HepG2 (cell line): Measurements from ENCODE around the gene MRPL28. TPM values are rescaled to one million over a fixed set of nuclear protein-coding genes. Genes with fewer than 3 reads are reported as not detected.
A peak's percentile ranks its signal among the peaks of the same experiment; 100 is the strongest.

Source experiments
- ERF ChIP-seq: IDR thresholded peaks from 2 replicates; pipeline ENCODE4 v1.6.1; 2018; ENCODE audit warnings: missing biosample characterization, missing genetic modification reagents
- GABPA ChIP-seq, 2 experiments: IDR thresholded peaks; 2 replicates each; pipeline ENCODE4 v1.6.1; 2011 to 2016; ENCODE audit warnings: low read depth in 2 of 2, low read length in 1 of 2, missing biosample characterization in 1 of 2, missing genetic modification characterization in 1 of 2
- HNRNPUL1 ChIP-seq: fragments of 200-400 bp; formaldehyde crosslinking; IDR thresholded peaks from 2 replicates; pipeline ENCODE4 v1.6.1; 2017; ENCODE audit warnings: low read depth, mild to moderate bottlenecking, low read length, moderate library complexity
- HOXD1 ChIP-seq: sonication (generic); formaldehyde crosslinking; IDR thresholded peaks from 2 replicates; pipeline ENCODE4 v1.5.0; 2020; ENCODE audit warnings: missing genetic modification reagents
- KAT2B ChIP-seq: fragments of 150-350 bp; IDR thresholded peaks from 2 replicates; pipeline ENCODE4 v1.6.1; 2014; ENCODE audit warnings: low read depth, low read length, borderline replicate concordance
- MED13 ChIP-seq: sonication (generic); formaldehyde crosslinking; IDR thresholded peaks from 2 replicates; pipeline ENCODE4 v1.5.0; 2020; ENCODE audit warnings: missing genetic modification reagents
- NFE2 ChIP-seq: sonication (generic); formaldehyde crosslinking; IDR thresholded peaks from 2 replicates; pipeline ENCODE4 v1.4.0; 2020; ENCODE audit warnings: missing genetic modification reagents
- PCBP2 ChIP-seq: fragments of 200-400 bp; formaldehyde crosslinking; optimal IDR thresholded peaks from 2 replicates; pipeline ENCODE3; 2018; ENCODE audit warnings: low read length, low read depth; ENCODE audit not compliant: poor library complexity, severe bottlenecking
- RELA ChIP-seq: sonication (generic); formaldehyde crosslinking; IDR thresholded peaks from 2 replicates; pipeline ENCODE4 v1.4.0; 2020; ENCODE audit warnings: missing genetic modification reagents
- RFX3 ChIP-seq: IDR thresholded peaks from 2 replicates; pipeline ENCODE4 v1.6.1; 2016; ENCODE audit warnings: missing biosample characterization, missing genetic modification reagents
- RNF2 ChIP-seq: fragments of 450-650 bp; conservative IDR thresholded peaks from 2 replicates; pipeline ENCODE4 v1.6.1; 2016; ENCODE audit warnings: low read depth
- SRSF1 ChIP-seq: fragments of 200-400 bp; formaldehyde crosslinking; optimal IDR thresholded peaks from 2 replicates; pipeline ENCODE3; 2017; ENCODE audit warnings: mild to moderate bottlenecking, low read depth, low read length, moderate library complexity
- XRCC5 ChIP-seq: fragments of 200-400 bp; formaldehyde crosslinking; optimal IDR thresholded peaks from 2 replicates; pipeline ENCODE3; 2017; ENCODE audit warnings: mild to moderate bottlenecking, low read length
- ZFP37 ChIP-seq: sonication (generic); formaldehyde crosslinking; IDR thresholded peaks from 2 replicates; pipeline ENCODE4 v1.4.0; 2020; ENCODE audit warnings: missing genetic modification reagents, borderline replicate concordance
- ZFP82 ChIP-seq: sonication (generic); formaldehyde crosslinking; IDR thresholded peaks from 2 replicates; pipeline ENCODE4 v1.5.1; 2020; ENCODE audit warnings: mild to moderate bottlenecking, missing genetic modification reagents, borderline replicate concordance
- ZNF143 ChIP-seq: sonication (generic); formaldehyde crosslinking; IDR thresholded peaks from 2 replicates; pipeline ENCODE4 v1.4.0; 2020; ENCODE audit warnings: missing genetic modification reagents
- ZNF260 ChIP-seq: sonication (generic); formaldehyde crosslinking; IDR thresholded peaks from 2 replicates; pipeline ENCODE4 v1.4.0; 2020; ENCODE audit warnings: missing genetic modification reagents, low read depth, mild to moderate bottlenecking, borderline replicate concordance
- ZNF326 ChIP-seq: sonication (generic); formaldehyde crosslinking; IDR thresholded peaks from 2 replicates; pipeline ENCODE4 v1.4.0; 2020; ENCODE audit warnings: missing genetic modification reagents, borderline replicate concordance
- ZNF331 ChIP-seq: sonication (generic); formaldehyde crosslinking; IDR thresholded peaks from 2 replicates; pipeline ENCODE4 v1.4.0; 2020; ENCODE audit warnings: missing genetic modification reagents
- ZNF333 ChIP-seq: sonication (generic); formaldehyde crosslinking; IDR thresholded peaks from 2 replicates; pipeline ENCODE4 v1.4.0; 2020; ENCODE audit warnings: mild to moderate bottlenecking, missing genetic modification reagents, borderline replicate concordance
- ZNF33A ChIP-seq: sonication (generic); formaldehyde crosslinking; IDR thresholded peaks from 2 replicates; pipeline ENCODE4 v1.5.1; 2020; ENCODE audit warnings: missing genetic modification reagents, mild to moderate bottlenecking, moderate library complexity, borderline replicate concordance
- ZNF484 ChIP-seq: sonication (generic); formaldehyde crosslinking; IDR thresholded peaks from 2 replicates; pipeline ENCODE4 v1.5.1; 2020; ENCODE audit warnings: mild to moderate bottlenecking, low read depth, missing genetic modification reagents, borderline replicate concordance
- ZNF720 ChIP-seq: sonication (generic); formaldehyde crosslinking; IDR thresholded peaks from 2 replicates; pipeline ENCODE4 v1.4.0; 2020; ENCODE audit warnings: missing genetic modification reagents
- ZNF724P ChIP-seq: sonication (generic); formaldehyde crosslinking; IDR thresholded peaks from 2 replicates; pipeline ENCODE4 v1.8.0; 2022; ENCODE audit warnings: missing genetic modification reagents, borderline replicate concordance
- ZNF768 ChIP-seq: sonication (generic); formaldehyde crosslinking; IDR thresholded peaks from 2 replicates; pipeline ENCODE4 v1.4.0; 2020; ENCODE audit warnings: missing genetic modification reagents
- ZNF816 ChIP-seq: sonication (generic); formaldehyde crosslinking; IDR thresholded peaks from 2 replicates; pipeline ENCODE4 v1.8.0; 2022; ENCODE audit warnings: missing genetic modification reagents, mild to moderate bottlenecking, borderline replicate concordance
- ZSCAN29 ChIP-seq: sonication (generic); formaldehyde crosslinking; conservative IDR thresholded peaks from 2 replicates; pipeline ENCODE4 v1.4.0; 2020; ENCODE audit warnings: mild to moderate bottlenecking, missing genetic modification reagents
- polyA plus RNA-seq, 8 experiments: library from polyadenylated mRNA; depleted of rRNA in 3 of 8; stranded (reverse) in 7 of 8; unstranded in 1 of 8; fragments of >200 nt; fragmentation: Illumina TruSeq in 4 of 8; extraction: Trizol in 4 of 8; gene quantifications; 2 replicates each; pipeline versions ENCODE4 v1.2.1 to v1.2.3, GENCODE V29; 2011 to 2016; ENCODE audit warnings: low read depth in 4 of 8, missing spikeins in 1 of 8, mixed read lengths in 1 of 8; ENCODE audit not compliant: insufficient read depth in 1 of 8
- total RNA-seq, 5 experiments: library from RNA; depleted of rRNA; stranded (reverse); fragments of >200 nt; fragmentation: Illumina TruSeq; extraction: Trizol; gene quantifications; 2 replicates each; pipeline ENCODE4 v1.2.3, GENCODE V29; 2016; ENCODE audit warnings: low read depth in 1 of 5
- TF ChIP-seq, protein P1 (sequence below): sonication (generic); formaldehyde crosslinking; IDR thresholded peaks from 2 replicates; pipeline ENCODE4 v1.5.1; 2020; ENCODE audit warnings: missing genetic modification reagents, mild to moderate bottlenecking, borderline replicate concordance
- TF ChIP-seq, protein P2 (sequence below): sonication (generic); formaldehyde crosslinking; IDR thresholded peaks from 2 replicates; pipeline ENCODE4 v1.5.1; 2020; ENCODE audit warnings: mild to moderate bottlenecking, moderate library complexity, missing genetic modification reagents

MRPL28 gene
- total and polyA plus RNA-seq, 2 of the 13 experiments (the other 11 are each of a cell fraction or from before 2014, with no cell fraction given) = 114 to 135 TPM

DNA sequence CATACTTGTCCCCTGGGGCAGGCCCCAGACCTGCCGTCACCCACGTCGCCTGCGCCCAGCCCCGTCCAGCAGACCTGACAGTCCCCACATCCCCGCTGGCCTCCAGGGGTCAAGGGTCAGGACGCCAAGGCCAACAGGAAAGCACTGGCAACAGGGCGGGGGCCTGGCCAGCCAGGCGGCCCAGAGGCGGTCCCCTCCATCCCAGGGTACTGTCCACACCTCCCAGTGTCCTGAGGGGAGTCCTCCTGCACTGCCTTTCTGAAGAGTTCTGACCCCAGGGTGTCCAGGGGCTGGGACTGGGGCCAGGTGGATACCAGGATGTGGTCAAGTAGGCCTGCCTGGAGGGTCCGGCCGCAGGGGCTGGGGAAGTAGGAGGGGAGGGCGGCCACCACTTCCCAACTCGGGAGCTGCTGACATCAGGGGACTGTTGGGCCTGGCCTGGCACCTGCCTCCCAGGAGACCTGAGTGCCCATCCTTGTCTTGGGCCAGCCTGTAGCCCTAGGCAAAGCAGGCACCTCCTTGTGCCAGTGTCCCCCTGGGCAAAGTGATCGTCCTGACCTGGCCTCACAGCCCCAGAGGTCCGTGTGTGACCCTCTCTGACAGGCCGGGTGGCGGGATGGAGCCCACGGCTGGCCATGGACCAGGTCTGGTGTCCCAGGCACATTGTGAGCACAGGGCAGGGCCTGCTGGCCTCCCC, 11.1 kb downstream of the MRPL28 start (continued):
- TF ChIP-seq SRSF1 (no peak), XRCC5 (peak; percentile 11), PCBP2 (no peak), ZNF724P (CRISPR knock-in tag) (peak; percentile 61; the same call in 1 of the 2 replicates), KAT2B (no peak), ZNF326 (CRISPR knock-in tag) (no peak), GABPA (IDR thresholded peaks at IDR 0.05; ENCODE audit: low read depth, low read length) (no peak), GABPA (CRISPR knock-in tag; IDR thresholded peaks at IDR 0.05; ENCODE audit: low read depth) (peak; percentile 49), ZNF816 (CRISPR knock-in tag) (no peak; the same call in 1 of the 2 replicates), ZNF484 (CRISPR knock-in tag) (no peak), ZNF720 (CRISPR knock-in tag) (no peak), ZNF768 (CRISPR knock-in tag) (no peak), RNF2 (no peak), ZNF33A (CRISPR knock-in tag) (no peak), ZNF260 (CRISPR knock-in tag) (no peak), ZFP82 (CRISPR knock-in tag) (no peak), ERF (CRISPR knock-in tag) (peak; percentile 52; the same call in 1 of the 2 replicates), ZNF143 (CRISPR knock-in tag) (no peak; the same call in 1 of the 2 replicates), ZNF331 (peak; percentile 80; the same call in 1 of the 2 replicates), RFX3 (CRISPR knock-in tag) (no peak), MED13 (CRISPR knock-in tag) (no peak), ZNF333 (CRISPR knock-in tag) (peak; percentile 62; the same call in 1 of the 2 replicates), ZSCAN29 (CRISPR knock-in tag) (no peak; the same call in 1 of the 2 replicates), ZFP37 (CRISPR knock-in tag) (peak; percentile 45; the same call in 1 of the 2 replicates), NFE2 (CRISPR knock-in tag) (no peak), RELA (no peak), HOXD1 (CRISPR knock-in tag) (peak; percentile 28; the same call in 1 of the 2 replicates), HNRNPUL1 (no peak)
- TF ChIP-seq, protein P1, sequence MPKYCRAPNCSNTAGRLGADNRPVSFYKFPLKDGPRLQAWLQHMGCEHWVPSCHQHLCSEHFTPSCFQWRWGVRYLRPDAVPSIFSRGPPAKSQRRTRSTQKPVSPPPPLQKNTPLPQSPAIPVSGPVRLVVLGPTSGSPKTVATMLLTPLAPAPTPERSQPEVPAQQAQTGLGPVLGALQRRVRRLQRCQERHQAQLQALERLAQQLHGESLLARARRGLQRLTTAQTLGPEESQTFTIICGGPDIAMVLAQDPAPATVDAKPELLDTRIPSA (CRISPR knock-in tag) = no peak
- TF ChIP-seq, protein P2, sequence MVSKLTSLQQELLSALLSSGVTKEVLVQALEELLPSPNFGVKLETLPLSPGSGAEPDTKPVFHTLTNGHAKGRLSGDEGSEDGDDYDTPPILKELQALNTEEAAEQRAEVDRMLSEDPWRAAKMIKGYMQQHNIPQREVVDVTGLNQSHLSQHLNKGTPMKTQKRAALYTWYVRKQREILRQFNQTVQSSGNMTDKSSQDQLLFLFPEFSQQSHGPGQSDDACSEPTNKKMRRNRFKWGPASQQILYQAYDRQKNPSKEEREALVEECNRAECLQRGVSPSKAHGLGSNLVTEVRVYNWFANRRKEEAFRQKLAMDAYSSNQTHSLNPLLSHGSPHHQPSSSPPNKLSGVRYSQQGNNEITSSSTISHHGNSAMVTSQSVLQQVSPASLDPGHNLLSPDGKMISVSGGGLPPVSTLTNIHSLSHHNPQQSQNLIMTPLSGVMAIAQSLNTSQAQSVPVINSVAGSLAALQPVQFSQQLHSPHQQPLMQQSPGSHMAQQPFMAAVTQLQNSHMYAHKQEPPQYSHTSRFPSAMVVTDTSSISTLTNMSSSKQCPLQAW (CRISPR knock-in tag) = peak; percentile 85
